ENCODE measurements around the gene SET.

DNA sequence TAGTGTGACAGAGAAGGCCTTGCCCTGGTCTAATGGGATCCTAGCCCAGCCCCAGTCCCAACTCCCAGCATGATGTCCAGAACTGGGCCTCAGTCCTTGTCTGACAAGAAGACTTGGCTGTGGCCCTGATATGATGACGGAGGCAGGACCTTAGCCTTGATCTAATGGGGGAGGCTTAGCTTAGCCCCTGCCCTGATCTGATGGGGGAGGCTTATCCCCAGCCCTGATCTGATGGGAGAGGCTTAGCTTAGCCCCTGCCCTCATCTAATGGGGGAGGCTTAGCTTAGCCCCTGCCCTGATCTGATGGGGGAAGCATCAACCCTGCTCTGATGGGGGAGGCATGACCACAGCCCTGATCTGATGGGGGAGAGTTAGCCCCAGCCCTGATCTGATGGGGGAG lies 17.0 kb downstream of the SET start:
- TF ChIP-seq, protein P1, sequence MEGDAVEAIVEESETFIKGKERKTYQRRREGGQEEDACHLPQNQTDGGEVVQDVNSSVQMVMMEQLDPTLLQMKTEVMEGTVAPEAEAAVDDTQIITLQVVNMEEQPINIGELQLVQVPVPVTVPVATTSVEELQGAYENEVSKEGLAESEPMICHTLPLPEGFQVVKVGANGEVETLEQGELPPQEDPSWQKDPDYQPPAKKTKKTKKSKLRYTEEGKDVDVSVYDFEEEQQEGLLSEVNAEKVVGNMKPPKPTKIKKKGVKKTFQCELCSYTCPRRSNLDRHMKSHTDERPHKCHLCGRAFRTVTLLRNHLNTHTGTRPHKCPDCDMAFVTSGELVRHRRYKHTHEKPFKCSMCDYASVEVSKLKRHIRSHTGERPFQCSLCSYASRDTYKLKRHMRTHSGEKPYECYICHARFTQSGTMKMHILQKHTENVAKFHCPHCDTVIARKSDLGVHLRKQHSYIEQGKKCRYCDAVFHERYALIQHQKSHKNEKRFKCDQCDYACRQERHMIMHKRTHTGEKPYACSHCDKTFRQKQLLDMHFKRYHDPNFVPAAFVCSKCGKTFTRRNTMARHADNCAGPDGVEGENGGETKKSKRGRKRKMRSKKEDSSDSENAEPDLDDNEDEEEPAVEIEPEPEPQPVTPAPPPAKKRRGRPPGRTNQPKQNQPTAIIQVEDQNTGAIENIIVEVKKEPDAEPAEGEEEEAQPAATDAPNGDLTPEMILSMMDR (conservative IDR thresholded peaks at IDR 0.05; ENCODE audit: low read depth, low read length) = no peak
- no peak for TF ChIP-seq EZH2 (IDR thresholded peaks at IDR 0.05; ENCODE audit: borderline replicate concordance, low read depth, low read length, poor library complexity, severe bottlenecking)

All from A673 (cell line).